Measurements from ENCODE around the gene KRT84.

KRT84 gene

GRCh38 chr12:52385226-52385702, at the start of gene KRT84:
Gene KRT84, minus strand, starts transcription at chr12:52385652. Its CDS starts 67 bp downstream, at chr12:52385585.
- DNase-seq, result no peak

GRCh38 chr12:52434760-52435530, 49.5 kb upstream of the KRT84 start:
- DNase-seq, result no peak

- DNase-seq, result no peak
These were observed 48.8 kb upstream of the KRT84 start, which contains the start of gene KRT75 for GRCh38 chr12:52434081-52434733. Gene KRT75, minus strand, starts transcription at chr12:52434371. Its CDS starts 67 bp downstream, at chr12:52434304.

GRCh38 chr12:52433501-52434080, 48.1 kb upstream of the KRT84 start:
- no peak for DNase-seq

- no peak for DNase-seq
These were observed 47.2 kb upstream of the KRT84 start for GRCh38 chr12:52432559-52433207.

- DNase-seq, result no peak
These were observed 42.7 kb upstream of the KRT84 start for GRCh38 chr12:52428121-52428520.

- no peak for DNase-seq
These were observed 41.6 kb upstream of the KRT84 start for GRCh38 chr12:52427083-52427482.

- DNase-seq, result no peak
These were observed 40.6 kb upstream of the KRT84 start for GRCh38 chr12:52426034-52426433.

GRCh38 chr12:52425466-52425865, 40.0 kb upstream of the KRT84 start:
- no peak for DNase-seq

GRCh38 chr12:52423661-52424500, 38.4 kb upstream of the KRT84 start:
- no peak for DNase-seq

- no peak for DNase-seq
These were observed 37.6 kb upstream of the KRT84 start for GRCh38 chr12:52423035-52423434.

- DNase-seq, result no peak
These were observed 34.2 kb upstream of the KRT84 start for GRCh38 chr12:52419656-52420055.

- no peak for DNase-seq
These were observed 33.2 kb upstream of the KRT84 start for GRCh38 chr12:52418576-52419110.

- no peak for DNase-seq
These were observed 32.3 kb upstream of the KRT84 start for GRCh38 chr12:52417740-52418139.

- DNase-seq, result no peak
These were observed 31.3 kb upstream of the KRT84 start for GRCh38 chr12:52416795-52417194.

GRCh38 chr12:52415870-52416750, 30.7 kb upstream of the KRT84 start:
- no peak for DNase-seq

- DNase-seq, result no peak
These were observed 29.5 kb upstream of the KRT84 start for GRCh38 chr12:52414936-52415335.

GRCh38 chr12:52413782-52414345, 28.4 kb upstream of the KRT84 start:
- no peak for DNase-seq

- no peak for DNase-seq
These were observed 27.8 kb upstream of the KRT84 start for GRCh38 chr12:52413202-52413601.

GRCh38 chr12:52411815-52412214, 26.4 kb upstream of the KRT84 start:
- no peak for DNase-seq

Data from OCI-M1 (cell line).